ENCODE results near the gene ANKRD10.

- TF ChIP-seq FOXM1 (IDR thresholded peaks at IDR 0.05; ENCODE audit: borderline replicate concordance) (no peak), CTBP1 (IDR thresholded peaks at IDR 0.05; ENCODE audit: borderline replicate concordance) (no peak)
Measured at GRCh38 chr13:110831437-110832204, 83.2 kb downstream of the ANKRD10 start.

Measured in HEK293T (cell line).